H9 (cell line): ENCODE results near the gene DNAH12. TPM values are rescaled to one million over a fixed set of nuclear protein-coding genes. Genes with fewer than 3 reads are reported as not detected.

ENCODE experiments used
- DNase-seq: peaks from one replicate; pipeline ENCODE4 v3.0.0-alpha.2; 2017
- H2AFZ ChIP-seq: one replicate; pipeline ENCODE4 v1.6.1; 2013; ENCODE audit warnings: mild to moderate bottlenecking, low read length, control low read depth, moderate library complexity
- H2AK5ac ChIP-seq: 2 replicates; pipeline ENCODE4 v1.6.1; 2013; ENCODE audit warnings: low read length, control low read depth, mixed read lengths; ENCODE audit not compliant: insufficient read length
- H2BK120ac ChIP-seq: one replicate; pipeline ENCODE4 v1.6.1; 2013; ENCODE audit warnings: low read depth, mild to moderate bottlenecking, low read length, control low read depth, inconsistent platforms; ENCODE audit not compliant: poor library complexity, severe bottlenecking
- H2BK12ac ChIP-seq: 2 replicates; pipeline ENCODE4 v1.6.1; 2013; ENCODE audit warnings: low read length, control low read depth, mixed read lengths, low read depth; ENCODE audit not compliant: insufficient read length
- H2BK15ac ChIP-seq: 2 replicates; pipeline ENCODE4 v1.6.1; 2013; ENCODE audit warnings: low read depth, low read length, control low read depth
- H2BK20ac ChIP-seq: one replicate; pipeline ENCODE4 v1.6.1; 2013; ENCODE audit warnings: low read depth, mild to moderate bottlenecking, low read length, control low read depth, inconsistent platforms; ENCODE audit not compliant: poor library complexity, severe bottlenecking
- H2BK5ac ChIP-seq: 2 replicates; pipeline ENCODE4 v1.6.1; 2013; ENCODE audit warnings: low read length, control low read depth, mixed read lengths; ENCODE audit not compliant: insufficient read length
- H3K14ac ChIP-seq: 2 replicates; pipeline ENCODE4 v1.6.1; 2013; ENCODE audit warnings: low read length, control low read depth; ENCODE audit not compliant: insufficient read depth
- H3K18ac ChIP-seq: 2 replicates; pipeline ENCODE4 v1.6.1; 2013; ENCODE audit warnings: low read depth, mild to moderate bottlenecking, mixed read lengths, low read length, control low read depth; ENCODE audit not compliant: insufficient read length
- H3K23ac ChIP-seq: 2 replicates; pipeline ENCODE4 v1.6.1; 2013; ENCODE audit warnings: low read length, control low read depth, mixed read lengths, low read depth; ENCODE audit not compliant: insufficient read length
- H3K23me2 ChIP-seq: 2 replicates; pipeline ENCODE4 v1.6.1; 2013; ENCODE audit warnings: low read depth, mild to moderate bottlenecking, mixed read lengths, low read length, control low read depth; ENCODE audit not compliant: insufficient read length, poor library complexity, severe bottlenecking
- H3K27ac ChIP-seq: 2 replicates; pipeline ENCODE4 v1.5.1; 2013; ENCODE audit warnings: low read length, control low read depth, mixed read lengths, low read depth; ENCODE audit not compliant: insufficient read length
- H3K27me3 ChIP-seq: 2 replicates; pipeline ENCODE4 v1.6.1; 2013; ENCODE audit warnings: low read length, control low read depth, inconsistent platforms; ENCODE audit not compliant: insufficient read depth
- H3K4ac ChIP-seq: 2 replicates; pipeline ENCODE4 v1.6.1; 2013; ENCODE audit warnings: low read depth, mild to moderate bottlenecking, control low read depth, inconsistent platforms, low read length, moderate library complexity
- H3K4me1 ChIP-seq: 2 replicates; pipeline ENCODE4 v1.6.1; 2013; ENCODE audit warnings: low read length, control low read depth, inconsistent platforms; ENCODE audit not compliant: insufficient read depth
- H3K4me2 ChIP-seq: 2 replicates; pipeline ENCODE4 v1.6.1; 2013; ENCODE audit warnings: low read length, control low read depth, mixed read lengths; ENCODE audit not compliant: insufficient read length, insufficient read depth
- H3K56ac ChIP-seq: 2 replicates; pipeline ENCODE4 v1.6.1; 2013; ENCODE audit warnings: low read depth, mild to moderate bottlenecking, mixed read lengths, low read length, control low read depth; ENCODE audit not compliant: insufficient read length
- H3K79me1 ChIP-seq: 2 replicates; pipeline ENCODE4 v1.6.1; 2013; ENCODE audit warnings: low read depth, mild to moderate bottlenecking, moderate library complexity, low read length, control low read depth, inconsistent platforms; ENCODE audit not compliant: insufficient read depth, poor library complexity, severe bottlenecking
- H3K79me2 ChIP-seq: 2 replicates; pipeline ENCODE4 v1.6.1; 2013; ENCODE audit warnings: low read length, control low read depth, inconsistent platforms; ENCODE audit not compliant: insufficient read depth
- H3K9ac ChIP-seq: 2 replicates; pipeline ENCODE4 v1.6.1; 2013; ENCODE audit warnings: low read length, control low read depth, mixed read lengths; ENCODE audit not compliant: insufficient read length; ENCODE audit errors: extremely low read depth
- H3K9me3 ChIP-seq: one replicate; pipeline ENCODE4 v1.6.1; 2013; ENCODE audit warnings: low read depth, low read length, inconsistent platforms; ENCODE audit not compliant: control insufficient read depth
- H3T11ph ChIP-seq: one replicate; pipeline ENCODE4 v1.6.1; 2013; ENCODE audit warnings: mild to moderate bottlenecking, low read length, control low read depth, inconsistent platforms
- H4K20me1 ChIP-seq: one replicate; pipeline ENCODE4 v1.6.1; 2013; ENCODE audit not compliant: control insufficient read depth, insufficient read length, insufficient read depth
- H4K5ac ChIP-seq: 2 replicates; pipeline ENCODE4 v1.6.1; 2013; ENCODE audit warnings: low read depth, mild to moderate bottlenecking, mixed read lengths, low read length, control low read depth; ENCODE audit not compliant: insufficient read length
- H4K8ac ChIP-seq: replicated peaks from 2 replicates; pipeline ENCODE4 v1.6.1; 2013; ENCODE audit warnings: low read length, control low read depth, mixed read lengths, low read depth; ENCODE audit not compliant: insufficient read length
- H4K91ac ChIP-seq: 2 replicates; pipeline ENCODE4 v1.6.1; 2013; ENCODE audit warnings: low read depth, mild to moderate bottlenecking, moderate library complexity, mixed read lengths, low read length, control low read depth; ENCODE audit not compliant: insufficient read length
- H3K27ac Mint-ChIP-seq, 3 experiments: 2 replicates in 2 of 3; 3 replicates in 1 of 3; pipeline ENCODE4 v1.8.0; 2020 to 2021; ENCODE audit warnings: mixed read lengths in 3 of 3, mild to moderate bottlenecking in 1 of 3, moderate library complexity in 1 of 3
- H3K27me3 Mint-ChIP-seq: 2 replicates; pipeline ENCODE4 v1.8.0; 2021; ENCODE audit warnings: low read depth, mild to moderate bottlenecking, moderate library complexity, mixed read lengths
- H3K36me3 Mint-ChIP-seq, 3 experiments: 2 replicates in 2 of 3; 3 replicates in 1 of 3; pipeline ENCODE4 v1.8.0; 2020 to 2021; ENCODE audit warnings: low read depth in 3 of 3, mixed read lengths in 3 of 3; ENCODE audit not compliant: insufficient read depth in 1 of 3
- H3K4me1 Mint-ChIP-seq, 2 experiments: 2 replicates each; pipeline ENCODE4 v1.8.0; 2020; ENCODE audit warnings: mixed read lengths in 2 of 2
- H3K4me3 Mint-ChIP-seq, 2 experiments: 2 replicates in 1 of 2; 3 replicates in 1 of 2; pipeline ENCODE4 v1.8.0; 2020 to 2021; ENCODE audit warnings: mild to moderate bottlenecking in 2 of 2, mixed read lengths in 2 of 2, moderate library complexity in 1 of 2
- H3K9me3 Mint-ChIP-seq, 2 experiments: 2 replicates in 1 of 2; 3 replicates in 1 of 2; pipeline ENCODE4 v1.8.0; 2020; ENCODE audit warnings: mild to moderate bottlenecking in 2 of 2, mixed read lengths in 2 of 2, moderate library complexity in 1 of 2
- CTCF ChIP-seq: fragments of 200-600 bp; sonication (generic); conservative IDR thresholded peaks from 3 replicates; pipeline ENCODE4 v1.8.0; 2021; ENCODE audit warnings: antibody characterized with exemption, mild to moderate bottlenecking
- WGBS: extraction: QIAGEN DNeasy Blood & Tissue Kit; methylation state at CpG from one replicate; pipeline ENCODE4 v1.1.7; 2013; ENCODE audit warnings: missing lambda C conversion rate, low lambda C conversion rate, mixed read lengths; ENCODE audit not compliant: insufficient read length; ENCODE audit errors: extremely low coverage; 5-methylcytosine and 5-hydroxymethylcytosine counted together
- total RNA-seq: library from RNA; stranded (reverse); gene quantifications from 2 replicates; pipeline ENCODE4 v1.2.1, GENCODE V29; 2021

Gene DNAH12
- total RNA-seq, 1 experiment from 2014 or later = not detected

DNA sequence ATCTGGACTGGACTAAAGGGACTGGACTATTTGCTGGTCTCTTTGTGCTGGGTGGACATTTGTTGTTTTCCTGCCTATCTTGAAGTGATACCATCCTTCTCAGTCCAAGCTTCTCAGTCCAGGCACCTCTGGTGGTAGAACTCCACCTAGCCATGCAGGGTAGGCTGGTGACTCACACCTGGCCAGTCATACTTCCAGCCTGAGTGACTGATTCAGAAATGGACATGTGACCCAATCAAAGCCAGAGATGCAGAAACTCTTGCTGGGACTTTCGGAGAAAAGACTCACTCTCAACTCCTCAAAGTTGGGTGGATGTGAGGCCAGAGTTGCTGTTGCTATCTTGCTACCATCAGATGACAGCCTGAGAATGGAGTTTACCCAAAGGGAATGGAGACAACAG is 246.1 kb downstream of the DNAH12 start:
- H2AFZ ChIP-seq = no peak overlapping the region
- no peak overlapping the region for H2BK120ac ChIP-seq
- Mint-ChIP-seq H3K27ac (no peak overlapping the region), H3K9me3 (no peaks in the 10 kb centered on the region), H3K4me3 (no peak overlapping the region), H3K4me1 (no peaks in the 10 kb centered on the region), H3K36me3 (no peaks in the 10 kb centered on the region), H3K27me3 (peaks cover 3% of the 10 kb centered on the region)
- no peak overlapping the region for H2BK12ac ChIP-seq
- H3K79me2 ChIP-seq = no peaks in the 10 kb centered on the region
- no peak overlapping the region for H3K56ac ChIP-seq
- no peaks in the 10 kb centered on the region for H3K23me2 ChIP-seq
- no peaks in the 10 kb centered on the region for H3K79me1 ChIP-seq
- no peak for TF ChIP-seq CTCF
- no peak overlapping the region for H2BK20ac ChIP-seq
- no peak overlapping the region for H3T11ph ChIP-seq
- no peak overlapping the region for H3K23ac ChIP-seq
- no peak overlapping the region for H3K4ac ChIP-seq
- H3K14ac ChIP-seq = no peak overlapping the region
- H4K5ac ChIP-seq = no peak overlapping the region
- H2AK5ac ChIP-seq = no peak overlapping the region
- H2BK15ac ChIP-seq = no peak overlapping the region
- H3K9me3 ChIP-seq = no peaks in the 10 kb centered on the region
- no peaks in the 10 kb centered on the region for H3K4me1 ChIP-seq
- no peak overlapping the region for H3K4me2 ChIP-seq
- H4K91ac ChIP-seq = no peak overlapping the region
- DNase-seq = no peak
- no peak overlapping the region for H3K18ac ChIP-seq
- H3K27ac ChIP-seq = no peak overlapping the region
- WGBS = no CpG with 5 or more reads among the region's 1 CpG
- H2BK5ac ChIP-seq = no peak overlapping the region
- H4K20me1 ChIP-seq = no peaks in the 10 kb centered on the region
- H3K27me3 ChIP-seq = no peaks in the 10 kb centered on the region; the same call in 1 of the 2 replicates
- H3K9ac ChIP-seq = no peak overlapping the region
- H4K8ac ChIP-seq = no peak overlapping the region
